H1 (cell line): ENCODE data around the gene RBM47. TPM values are rescaled to one million over a fixed set of nuclear protein-coding genes. Genes with fewer than 3 reads are reported as not detected.
A peak's percentile ranks its signal among the peaks of the same experiment; 100 is the strongest.

Experiments used
- CTCF ChIA-PET: fragments of 300-600 bp; sonication (Branson Sonifier 250); formaldehyde crosslinking; loops from one replicate; lab custom pipeline; 2021; ENCODE audit not compliant: partially characterized antibody; lab: Charles Lee
- POLR2A ChIA-PET: fragments of 300-600 bp; sonication (Branson Sonifier 250); formaldehyde crosslinking; loops from one replicate; lab custom pipeline; 2021; ENCODE audit warnings: inconsistent platforms; ENCODE audit not compliant: partially characterized antibody; lab: Charles Lee
- DNase-seq, 2 experiments: peaks; one replicate each; pipeline versions ENCODE4 v3.0.0 to v3.0.0-alpha.2; 2010 to 2022; ENCODE audit warnings: low spot score in 2 of 2, low read depth in 1 of 2, mixed read lengths in 1 of 2
- FAIRE-seq: peaks from 2 replicates; lab custom pipeline; 2011; peaks lifted over from hg19 to GRCh38; lab: Jason Lieb, UNC
- H2AFZ ChIP-seq: 2 replicates; pipeline ENCODE4 v1.8.1; 2012; ENCODE audit warnings: low read length, inconsistent platforms
- H2AK5ac ChIP-seq: 2 replicates; pipeline ENCODE4 v1.6.1; 2013; ENCODE audit warnings: low read depth, low read length
- H2BK120ac ChIP-seq: replicated peaks from 2 replicates; pipeline ENCODE3; 2013; ENCODE audit warnings: low read depth, low read length, inconsistent platforms
- H2BK12ac ChIP-seq: 2 replicates; pipeline ENCODE4 v1.6.1; 2013; ENCODE audit warnings: low read depth, low read length
- H2BK15ac ChIP-seq: 2 replicates; pipeline ENCODE4 v1.6.1; 2013; ENCODE audit warnings: low read length
- H2BK20ac ChIP-seq: 2 replicates; pipeline ENCODE4 v1.6.1; 2013; ENCODE audit warnings: low read length
- H2BK5ac ChIP-seq: 2 replicates; pipeline ENCODE4 v1.6.1; 2013; ENCODE audit warnings: low read depth, low read length
- H3K14ac ChIP-seq: 2 replicates; pipeline ENCODE4 v1.6.1; 2013; ENCODE audit warnings: inconsistent platforms; ENCODE audit not compliant: insufficient read length
- H3K18ac ChIP-seq: 2 replicates; pipeline ENCODE4 v1.6.1; 2013; ENCODE audit warnings: low read length; ENCODE audit errors: extremely low read depth
- H3K23ac ChIP-seq: 2 replicates; pipeline ENCODE4 v1.6.1; 2013; ENCODE audit warnings: inconsistent platforms; ENCODE audit not compliant: insufficient read length
- H3K23me2 ChIP-seq: 2 replicates; pipeline ENCODE4 v1.6.1; 2013; ENCODE audit warnings: low read depth, low read length
- H3K27ac ChIP-seq: 2 replicates; pipeline ENCODE4 v1.6.1; 2011; ENCODE audit warnings: low read depth, low read length, inconsistent platforms
- H3K27me3 ChIP-seq, 4 experiments: replicated peaks in 1 of 4; 1 replicate in 1 of 4; 2 replicates in 3 of 4; pipeline versions ENCODE4 v1.6.1 to v1.8.1; 2011 to 2013; ENCODE audit warnings: low read length in 3 of 4, mild to moderate bottlenecking in 3 of 4, inconsistent platforms in 2 of 4, mixed read lengths in 2 of 4, moderate library complexity in 1 of 4; ENCODE audit not compliant: control insufficient read depth in 3 of 4, insufficient read depth in 3 of 4; ENCODE audit errors: extremely low read depth in 1 of 4
- H3K36me3 ChIP-seq, 4 experiments: 2 replicates each; pipeline versions ENCODE4 v1.6.1 to v1.8.1; 2011 to 2013; ENCODE audit warnings: mild to moderate bottlenecking in 4 of 4, low read length in 3 of 4, moderate library complexity in 2 of 4, control low read depth in 1 of 4, inconsistent platforms in 1 of 4; ENCODE audit not compliant: insufficient read depth in 4 of 4, control insufficient read depth in 2 of 4
- H3K4ac ChIP-seq: replicated peaks from 2 replicates; pipeline ENCODE3; 2013; ENCODE audit warnings: low read length, low read depth, mixed read lengths, inconsistent platforms; ENCODE audit not compliant: insufficient read length
- H3K4me1 ChIP-seq, 4 experiments: replicated peaks in 1 of 4; 1 replicate in 1 of 4; 2 replicates in 3 of 4; pipeline versions ENCODE4 v1.6.1 to v1.8.1; 2011 to 2013; ENCODE audit warnings: low read length in 3 of 4, inconsistent platforms in 2 of 4, mixed read lengths in 1 of 4; ENCODE audit not compliant: insufficient read depth in 4 of 4, control insufficient read depth in 3 of 4
- H3K4me2 ChIP-seq, 2 experiments: 2 replicates each; pipeline versions ENCODE4 v1.6.1 to v1.8.1; 2011 to 2013; ENCODE audit warnings: low read depth in 2 of 2, low read length in 2 of 2, control low read depth in 1 of 2, inconsistent platforms in 1 of 2, mild to moderate bottlenecking in 1 of 2; ENCODE audit not compliant: insufficient read depth in 1 of 2
- H3K4me3 ChIP-seq, 4 experiments: fragments of 200-600, 300-600 bp in 1 of 4; sonication (generic), shearing (Covaris generic), sonication (Bioruptor Twin) in 1 of 4; 2 replicates each; pipeline versions ENCODE4 v1.5.1 to v1.8.1; 2011 to 2016; ENCODE audit warnings: low read length in 4 of 4, low read depth in 3 of 4, control low read depth in 2 of 4, inconsistent platforms in 2 of 4, mild to moderate bottlenecking in 2 of 4, mixed read lengths in 1 of 4, moderate library complexity in 1 of 4; ENCODE audit not compliant: insufficient read depth in 2 of 4; ENCODE audit errors: extremely low read depth in 1 of 4
- H3K56ac ChIP-seq: replicated peaks from 2 replicates; pipeline ENCODE3; 2013; ENCODE audit warnings: low read depth, mild to moderate bottlenecking, mixed read lengths, low read length, inconsistent platforms; ENCODE audit not compliant: insufficient read length
- H3K79me1 ChIP-seq: 2 replicates; pipeline ENCODE4 v1.6.1; 2013; ENCODE audit warnings: low read depth, low read length, control low read depth
- H3K79me2 ChIP-seq, 2 experiments: 2 replicates each; pipeline versions ENCODE4 v1.6.1 to v1.8.1; 2012 to 2013; ENCODE audit warnings: low read length in 2 of 2, mild to moderate bottlenecking in 2 of 2, inconsistent platforms in 1 of 2; ENCODE audit not compliant: insufficient read depth in 2 of 2, control insufficient read depth in 1 of 2
- H3K9ac ChIP-seq, 4 experiments: replicated peaks in 1 of 4; 1 replicate in 1 of 4; 2 replicates in 3 of 4; pipeline versions ENCODE4 v1.6.1 to v1.8.1; 2011 to 2013; ENCODE audit warnings: low read depth in 3 of 4, low read length in 3 of 4, control low read depth in 2 of 4, mild to moderate bottlenecking in 2 of 4, moderate library complexity in 2 of 4, inconsistent platforms in 1 of 4; ENCODE audit errors: extremely low read depth in 1 of 4
- H3K9me3 ChIP-seq, 2 experiments: 2 replicates each; pipeline versions ENCODE4 v1.6.1 to v1.8.1; 2012 to 2013; ENCODE audit warnings: mild to moderate bottlenecking in 2 of 2, moderate library complexity in 2 of 2, control low read depth in 1 of 2, inconsistent platforms in 1 of 2, low read depth in 1 of 2, low read length in 1 of 2, mixed read lengths in 1 of 2; ENCODE audit not compliant: insufficient read depth in 2 of 2
- H4K20me1 ChIP-seq, 2 experiments: replicated peaks in 1 of 2; 2 replicates each; pipeline versions ENCODE3 to v1.8.1; 2011 to 2013; ENCODE audit warnings: inconsistent platforms in 2 of 2, low read length in 2 of 2, mild to moderate bottlenecking in 1 of 2; ENCODE audit not compliant: insufficient read depth in 2 of 2, control insufficient read depth in 1 of 2
- H4K5ac ChIP-seq: 2 replicates; pipeline ENCODE4 v1.6.1; 2013; ENCODE audit warnings: low read length, low read depth, mixed read lengths, inconsistent platforms; ENCODE audit not compliant: insufficient read length
- H4K8ac ChIP-seq: 2 replicates; pipeline ENCODE4 v1.8.0; 2013; ENCODE audit warnings: mild to moderate bottlenecking, moderate library complexity, low read length, inconsistent platforms; ENCODE audit not compliant: insufficient read depth; ENCODE audit errors: extremely low read depth
- H4K91ac ChIP-seq: replicated peaks from 2 replicates; pipeline ENCODE3; 2013; ENCODE audit warnings: low read length, mixed read lengths, inconsistent platforms; ENCODE audit not compliant: insufficient read length
- ASH2L ChIP-seq: fragments of 200-600, 300-600 bp; sonication (generic); IDR thresholded peaks from one replicate; pipeline ENCODE4 v1.7.1; 2017; ENCODE audit warnings: low read length
- EP300 ChIP-seq, 2 experiments: IDR thresholded peaks; 1 replicate in 1 of 2; 2 replicates in 1 of 2; pipeline ENCODE4 v1.6.1; 2011 to 2012; ENCODE audit warnings: low read depth in 2 of 2, low read length in 2 of 2, mild to moderate bottlenecking in 2 of 2, borderline replicate concordance in 1 of 2, inconsistent platforms in 1 of 2, moderate library complexity in 1 of 2
- FOSL1 ChIP-seq: IDR thresholded peaks from 2 replicates; pipeline ENCODE4 v1.6.1; 2011; ENCODE audit warnings: mild to moderate bottlenecking, low read depth, low read length, moderate library complexity; ENCODE audit not compliant: insufficient read depth
- HDAC6 ChIP-seq: IDR thresholded peaks from one replicate; pipeline ENCODE4 v1.7.1; 2012; ENCODE audit warnings: low read depth, mild to moderate bottlenecking, inconsistent platforms, low read length, moderate library complexity
- USF2 ChIP-seq: IDR thresholded peaks from 2 replicates; pipeline ENCODE4 v1.6.1; 2011; ENCODE audit warnings: low read length, improper control_type of control experiment
- WGBS, 2 experiments: shearing (Covaris generic) in 1 of 2; methylation state at CpG; one replicate each; pipeline versions ENCODE4 v1.1.6 to v1.1.7; 2013 to 2015; ENCODE audit warnings: low lambda C conversion rate in 2 of 2, mixed read lengths in 2 of 2, inconsistent platforms in 1 of 2, low coverage in 1 of 2, missing lambda C conversion rate in 1 of 2; ENCODE audit not compliant: insufficient replicate concordance in 2 of 2, insufficient coverage in 1 of 2, insufficient read length in 1 of 2; ENCODE audit errors: extremely low coverage in 1 of 2, missing lambda C conversion rate in 1 of 2; 5-methylcytosine and 5-hydroxymethylcytosine counted together
- polyA plus RNA-seq, 7 experiments: library from polyadenylated mRNA; depleted of rRNA in 3 of 7; stranded (reverse) in 5 of 7; unstranded in 2 of 7; fragments of >200 nt in 5 of 7; fragments of 200-250 nt in 2 of 7; gene quantifications; 1 replicate in 5 of 7; 2 replicates in 1 of 7; 4 replicates in 1 of 7; pipeline versions ENCODE4 v1.2.1 to v1.2.3, GENCODE V29; 2011 to 2013; ENCODE audit warnings: missing spikeins in 2 of 7, mixed read lengths in 2 of 7
- total RNA-seq: library from RNA; stranded (reverse); fragmentation: NEBNext Ultra II Directional; extraction: Animal tissue kit (Norgen Biotek cat#: 25700); gene quantifications from 2 replicates; pipeline ENCODE4 v1.2.1, GENCODE V29; 2021

RBM47 gene
- total and polyA plus RNA-seq, 2 of the 8 experiments (the other 6 are each of a cell fraction or from before 2014, with no cell fraction given): 42.8 to 78.9 TPM

GRCh38 chr4:40484346-40485090, 145.1 kb downstream of the RBM47 start:
- H3K18ac ChIP-seq: no peak overlapping the region
- FAIRE-seq: peak; percentile 39
- H3K4me2 ChIP-seq: no peak overlapping the region
- ChIA-PET POLR2A (interaction anchor here (0.7 to 1.2 kb wide), 2 partner anchors 8 to 267 kb away, joined by 4 read pairs; no protein-coding TSS in a partner anchor), CTCF (interaction anchor here (0.5 to 1.3 kb wide), 4 partner anchors 14 to 190 kb away, joined by 3 read pairs; no protein-coding TSS in a partner anchor)
- no peak overlapping the region for H4K91ac ChIP-seq
- no peak overlapping the region for H4K8ac ChIP-seq
- H2BK20ac ChIP-seq: no peak overlapping the region
- H3K27ac ChIP-seq: no peak overlapping the region
- H3K14ac ChIP-seq: no peak overlapping the region
- H2BK15ac ChIP-seq: no peak overlapping the region
- H3K9me3 ChIP-seq: no peaks in the 10 kb centered on the region
- no peak overlapping the region for H3K4me3 ChIP-seq
- no peak overlapping the region for H3K9ac ChIP-seq
- no peak overlapping the region for H3K4ac ChIP-seq
- H2AK5ac ChIP-seq: no peak overlapping the region
- no peak overlapping the region for H2BK120ac ChIP-seq
- 76 to 100% methylated on average over 1 of the region's 1 CpG for WGBS, 2 experiments
- no peak overlapping the region for H2AFZ ChIP-seq
- H3K23me2 ChIP-seq: no peaks in the 10 kb centered on the region
- H3K36me3 ChIP-seq: no peaks in the 10 kb centered on the region
- H3K79me2 ChIP-seq: peaks cover 0 to 24% of the 10 kb centered on the region in 2 experiments; a peak in 2 of 4 replicates
- H3K79me1 ChIP-seq: no peaks in the 10 kb centered on the region
- no peak for DNase-seq
- no peak overlapping the region for H4K5ac ChIP-seq
- no peak overlapping the region for H2BK12ac ChIP-seq
- H3K27me3 ChIP-seq: no peaks in the 10 kb centered on the region
- no peak overlapping the region for H3K23ac ChIP-seq
- no peak overlapping the region for H3K56ac ChIP-seq
- no peak overlapping the region for H2BK5ac ChIP-seq
- H4K20me1 ChIP-seq: no peaks in the 10 kb centered on the region
- peaks cover 0 to 8% (median 2%) of the 10 kb centered on the region in 4 experiments; a peak in 3 of 7 replicates for H3K4me1 ChIP-seq
- TF ChIP-seq HDAC6: no peak
- TF ChIP-seq USF2: no peak
- no peak for TF ChIP-seq FOSL1
- no peak for TF ChIP-seq ASH2L
- no peak for TF ChIP-seq EP300 (IDR thresholded peaks at IDR 0.05; ENCODE audit: borderline replicate concordance in 1 of 2, low read depth in 2 of 2, low read length in 2 of 2)
